Stimulated activated naive B cell treated with anti-CD40 and anti-IgM and Interleukin-4, amounts not matched to agents 10 μg/mL and 1 μg/mL and 100 μg/mL, for 72 hours (primary cell): ENCODE results near the gene ARHGAP10.
A peak's percentile ranks its signal among the peaks of the same experiment; 100 is the strongest.

Source experiments
- ATAC-seq, 2 donors: fragments of 150-1000 bp; cut with Tn5 transposase; replicated peaks; 2 replicates each; pipeline ENCODE4 v1.10.0; 2021; ENCODE audit warnings: moderate library complexity in 1 of 2
- DNase-seq: peaks from one replicate; pipeline ENCODE4 v3.0.0; 2021
- H3K27ac Mint-ChIP-seq: one replicate; pipeline ENCODE4 v1.8.0; 2022; ENCODE audit warnings: mild to moderate bottlenecking, mixed read lengths
- H3K27me3 Mint-ChIP-seq, 2 donors: one replicate each; pipeline ENCODE4 v1.8.0; 2022; ENCODE audit warnings: mixed read lengths in 2 of 2
- H3K36me3 Mint-ChIP-seq, 2 donors: one replicate each; pipeline ENCODE4 v1.8.0; 2022; ENCODE audit warnings: mixed read lengths in 2 of 2, mild to moderate bottlenecking in 1 of 2
- H3K4me1 Mint-ChIP-seq, 2 donors: one replicate each; pipeline ENCODE4 v1.8.0; 2022; ENCODE audit warnings: mixed read lengths in 2 of 2, mild to moderate bottlenecking in 1 of 2
- H3K4me3 Mint-ChIP-seq, 2 donors: one replicate each; pipeline ENCODE4 v1.8.0; 2022; ENCODE audit warnings: mild to moderate bottlenecking in 2 of 2, mixed read lengths in 2 of 2, moderate library complexity in 1 of 2
- H3K9me3 Mint-ChIP-seq, 2 donors: one replicate each; pipeline ENCODE4 v1.8.0; 2022; ENCODE audit warnings: mixed read lengths in 2 of 2, mild to moderate bottlenecking in 1 of 2

ARHGAP10 gene

DNA sequence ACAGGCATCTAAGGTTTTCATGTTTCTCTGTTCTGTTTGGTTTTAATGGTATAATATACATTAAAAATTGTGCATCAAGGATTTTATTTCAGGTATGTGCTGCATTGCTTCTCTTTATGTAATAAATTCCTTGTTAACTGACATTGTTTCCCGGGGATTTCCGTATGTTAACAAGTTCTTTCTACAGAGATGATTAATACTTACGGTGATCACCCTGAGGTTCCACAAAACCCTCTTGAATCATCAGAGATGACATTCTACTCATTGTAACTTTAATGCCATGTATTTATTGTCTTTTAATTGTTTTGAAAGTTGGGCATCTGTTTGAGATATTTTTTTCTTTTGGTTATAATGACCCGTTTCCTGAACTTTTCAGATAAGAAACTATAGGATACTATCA, 37.5 kb downstream of the ARHGAP10 start:
- no peak overlapping the region for H3K27ac Mint-ChIP-seq
- no peak for ATAC-seq
- H3K4me3 Mint-ChIP-seq: no peak overlapping the region
- H3K36me3 Mint-ChIP-seq: no peaks in the 10 kb centered on the region
- H3K4me1 Mint-ChIP-seq: no peaks in the 10 kb centered on the region
- no peaks in the 10 kb centered on the region for H3K27me3 Mint-ChIP-seq
- no peak for DNase-seq
- H3K9me3 Mint-ChIP-seq: no peaks in the 10 kb centered on the region

DNA sequence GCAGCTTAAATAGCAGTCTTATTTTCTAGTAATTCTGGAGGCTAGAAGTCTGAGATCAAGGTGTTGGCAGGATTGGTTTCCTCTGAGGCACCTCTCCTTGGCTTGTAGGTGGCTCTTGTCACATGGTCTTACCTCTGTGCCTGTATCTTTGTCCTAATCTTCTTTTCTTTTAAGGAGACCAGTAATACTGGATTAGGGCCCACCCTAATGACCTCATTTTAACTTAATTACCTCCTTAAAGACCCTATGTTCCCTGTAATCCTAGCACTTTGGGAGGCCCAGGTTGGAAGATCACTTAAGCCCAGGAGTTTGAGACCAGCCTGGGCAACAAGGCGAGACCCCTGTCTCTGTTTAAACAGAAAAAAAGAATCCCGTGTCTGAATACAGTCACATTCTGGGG, 38.9 kb downstream of the ARHGAP10 start:
- Mint-ChIP-seq H3K4me1 (no peaks in the 10 kb centered on the region), H3K36me3 (no peaks in the 10 kb centered on the region), H3K27me3 (no peaks in the 10 kb centered on the region), H3K4me3 (no peak overlapping the region), H3K27ac (no peak overlapping the region), H3K9me3 (no peaks in the 10 kb centered on the region)
- no peak for ATAC-seq
- no peak for DNase-seq

DNA sequence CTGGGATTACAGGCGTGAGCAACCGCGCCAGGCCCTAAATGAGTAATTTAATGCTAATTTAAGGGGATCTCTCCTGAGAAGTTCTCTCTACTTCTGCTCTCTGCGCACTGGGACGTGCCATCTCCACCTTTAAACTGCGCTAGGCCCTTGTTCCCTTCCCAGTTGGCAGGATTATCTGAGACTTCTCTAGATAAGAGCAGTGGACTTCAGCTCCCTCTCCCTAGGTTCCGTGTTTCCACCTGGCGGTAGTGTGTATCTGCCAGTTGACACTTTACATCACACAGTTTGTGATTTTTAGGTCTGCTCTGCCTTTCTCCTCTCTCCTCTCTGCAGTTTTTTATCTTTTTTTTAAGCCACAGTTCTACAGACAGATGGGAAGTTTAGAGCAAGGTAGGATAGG, 40.2 kb downstream of the ARHGAP10 start:
- H3K4me3 Mint-ChIP-seq: no peak overlapping the region
- no peaks in the 10 kb centered on the region for H3K27me3 Mint-ChIP-seq
- no peak overlapping the region for H3K27ac Mint-ChIP-seq
- ATAC-seq (no peak), DNase-seq (no peak)
- no peaks in the 10 kb centered on the region for H3K4me1 Mint-ChIP-seq
- H3K36me3 Mint-ChIP-seq: no peaks in the 10 kb centered on the region
- H3K9me3 Mint-ChIP-seq: no peaks in the 10 kb centered on the region

DNA sequence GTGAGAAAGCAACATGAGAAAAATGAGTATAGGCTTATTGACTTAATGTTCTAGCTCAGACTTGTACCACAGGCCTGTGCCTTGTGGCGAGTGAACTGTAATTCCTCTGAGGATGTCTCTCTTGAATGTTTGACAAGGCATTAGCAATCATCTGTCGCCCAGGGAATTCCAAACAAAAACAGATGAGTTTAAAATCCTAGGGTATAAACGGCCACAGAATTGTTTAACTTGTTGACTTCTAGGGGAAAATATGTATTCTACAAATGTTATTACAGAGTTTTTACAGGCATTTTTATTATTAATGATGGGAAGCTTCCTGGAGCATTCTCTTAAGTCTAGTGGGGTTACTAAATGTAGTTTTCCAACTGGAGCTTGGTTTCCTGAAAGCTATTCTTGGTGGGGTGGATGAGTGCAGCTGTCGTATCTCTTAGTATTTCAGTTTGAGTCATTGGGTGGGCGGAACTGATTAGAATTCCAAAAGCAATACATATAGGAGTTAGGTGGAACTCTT, 40.6 kb downstream of the ARHGAP10 start:
- H3K27ac Mint-ChIP-seq: peak overlapping the region; percentile 62
- no peak for DNase-seq

DNA sequence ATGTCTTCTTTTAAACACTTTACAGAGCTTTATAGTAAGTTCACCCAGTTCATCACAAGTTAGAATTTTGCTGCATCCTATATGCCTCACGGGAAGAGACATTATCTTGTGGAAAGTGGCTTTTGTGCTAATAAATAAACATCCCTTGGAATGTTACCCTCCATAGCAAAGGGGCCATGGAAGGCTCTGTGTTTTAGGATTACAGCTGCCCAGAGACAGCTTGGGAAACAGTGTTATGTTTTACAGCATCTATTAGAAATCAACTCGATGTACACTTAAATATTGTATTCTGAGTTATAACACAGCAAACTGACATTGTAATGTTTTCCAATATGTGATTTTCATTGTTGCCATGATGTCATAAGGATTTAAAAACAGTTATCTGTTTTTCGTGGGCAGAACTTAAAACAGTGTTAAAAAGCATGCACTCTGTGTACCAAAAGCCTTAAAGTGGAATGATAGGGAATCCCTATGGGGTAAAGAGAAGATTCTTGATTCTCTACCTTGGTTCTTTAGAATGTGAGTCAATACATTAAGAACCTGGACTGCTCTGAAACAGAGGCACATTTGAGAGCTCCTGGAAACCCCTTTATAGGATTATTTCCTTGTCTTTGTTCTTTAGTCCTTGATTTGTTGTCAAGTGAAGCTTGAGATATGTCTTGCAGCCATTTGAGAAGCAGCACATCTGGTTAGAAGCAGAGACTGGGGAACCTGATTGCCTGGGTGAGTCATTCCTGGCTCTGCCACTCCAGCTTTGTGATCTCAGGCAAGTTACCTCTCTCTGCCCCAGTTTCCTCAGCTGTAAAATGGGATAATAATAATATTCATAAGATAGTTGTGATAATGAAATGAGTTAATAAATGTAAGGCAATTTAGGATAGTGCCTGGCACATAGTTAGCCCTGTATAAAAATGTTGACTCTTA, 41.6 kb downstream of the ARHGAP10 start:
- DNase-seq (no peak), ATAC-seq (no peak)
- no peak overlapping the region for H3K27ac Mint-ChIP-seq
- H3K27me3 Mint-ChIP-seq: no peaks in the 10 kb centered on the region
- no peaks in the 10 kb centered on the region for H3K36me3 Mint-ChIP-seq
- no peak overlapping the region for H3K4me3 Mint-ChIP-seq
- no peaks in the 10 kb centered on the region for H3K4me1 Mint-ChIP-seq
- no peaks in the 10 kb centered on the region for H3K9me3 Mint-ChIP-seq

More for the DNA sequence above, 40.6 kb downstream of the ARHGAP10 start:
- H3K4me1 Mint-ChIP-seq: no peaks in the 10 kb centered on the region
- H3K36me3 Mint-ChIP-seq: no peaks in the 10 kb centered on the region
- H3K4me3 Mint-ChIP-seq: no peak overlapping the region
- H3K9me3 Mint-ChIP-seq: no peaks in the 10 kb centered on the region
- no peaks in the 10 kb centered on the region for H3K27me3 Mint-ChIP-seq
- no peak for ATAC-seq

DNA sequence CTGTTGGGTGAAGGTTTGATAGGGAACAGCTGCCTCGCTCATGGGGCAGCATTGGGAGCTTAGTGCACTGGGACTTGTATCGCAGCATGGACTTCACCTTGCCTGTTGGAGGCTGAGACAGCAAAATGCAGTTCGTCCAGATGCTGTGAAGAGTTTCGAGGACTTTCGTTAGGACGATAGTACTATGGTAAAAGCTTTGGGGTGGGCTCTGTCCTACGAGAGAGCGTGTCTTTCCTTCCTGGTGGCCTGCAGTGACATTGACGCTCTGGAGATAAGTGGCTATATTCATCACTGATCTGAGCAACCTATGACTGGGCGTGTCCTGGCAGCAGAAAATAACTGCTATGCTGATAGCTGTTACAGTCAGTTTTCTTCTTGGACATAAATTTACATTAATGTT, 44.8 kb downstream of the ARHGAP10 start:
- Mint-ChIP-seq H3K4me1 (peaks cover 12 to 16% of the 10 kb centered on the region in 2 donors), H3K9me3 (peaks cover 0 to 1% of the 10 kb centered on the region in 2 donors), H3K4me3 (no peak overlapping the region), H3K36me3 (no peaks in the 10 kb centered on the region), H3K27ac (no peak overlapping the region), H3K27me3 (no peaks in the 10 kb centered on the region)
- ATAC-seq: no peak
- DNase-seq: no peak

DNA sequence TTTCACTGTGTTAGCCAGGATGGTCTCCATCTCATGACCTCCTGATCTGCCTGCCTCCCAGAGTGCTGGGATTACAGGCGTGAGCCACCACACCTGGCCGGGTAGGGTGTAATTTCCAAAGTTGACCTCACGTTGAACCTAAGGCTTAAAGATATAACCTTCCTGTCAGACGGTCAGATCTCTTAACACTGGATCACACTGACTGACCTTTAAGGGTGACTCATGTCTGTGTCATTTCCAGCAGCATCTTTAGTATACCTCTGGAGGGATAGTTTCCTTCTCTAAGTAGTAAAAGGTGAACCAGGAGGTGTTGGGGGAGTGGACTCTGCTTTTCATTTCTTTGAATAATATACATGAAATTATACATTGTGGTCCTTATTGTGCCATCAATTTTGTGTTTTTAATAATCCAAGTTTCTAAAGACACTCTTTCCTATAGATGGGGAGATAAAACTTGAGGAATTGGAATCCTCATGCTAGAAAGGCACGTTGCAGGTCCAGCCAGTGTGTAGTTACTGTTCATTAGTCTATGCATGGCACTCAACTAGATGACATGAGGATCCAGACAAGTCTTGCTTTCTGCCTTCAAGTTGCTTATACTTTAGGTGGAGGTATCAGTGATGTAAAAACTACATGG, 45.7 kb downstream of the ARHGAP10 start:
- no peak overlapping the region for H3K4me3 Mint-ChIP-seq
- H3K27me3 Mint-ChIP-seq: no peaks in the 10 kb centered on the region
- H3K27ac Mint-ChIP-seq: no peak overlapping the region
- no peaks in the 10 kb centered on the region for H3K36me3 Mint-ChIP-seq
- H3K4me1 Mint-ChIP-seq: peaks cover 12 to 16% of the 10 kb centered on the region in 2 donors
- peaks cover 0 to 1% of the 10 kb centered on the region in 2 donors for H3K9me3 Mint-ChIP-seq
- ATAC-seq (peak; percentile 35 to 38), DNase-seq (no peak)

DNA sequence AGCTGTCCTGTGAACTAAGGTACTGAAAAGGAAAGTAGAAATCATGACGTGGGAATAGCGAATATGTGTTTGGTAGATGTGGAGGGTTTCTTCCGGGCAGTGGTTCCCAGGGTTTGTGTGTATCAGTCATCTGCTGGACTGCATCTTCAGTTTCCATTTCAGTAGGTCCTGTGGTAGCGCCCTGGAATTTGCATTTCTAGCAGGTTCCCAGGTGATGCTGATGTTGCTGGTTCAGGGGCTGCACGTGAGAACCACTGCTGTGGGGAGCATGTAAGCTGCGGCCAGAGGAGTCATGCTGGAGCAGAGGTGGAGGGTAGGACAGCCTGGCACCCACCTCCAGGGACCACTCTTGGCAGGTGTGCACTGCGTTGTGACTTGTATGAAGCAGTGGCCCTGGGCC, 47.1 kb downstream of the ARHGAP10 start:
- DNase-seq (no peak), ATAC-seq (no peak)
- H3K9me3 Mint-ChIP-seq: peaks cover 0 to 1% of the 10 kb centered on the region in 2 donors
- no peak overlapping the region for H3K27ac Mint-ChIP-seq
- no peaks in the 10 kb centered on the region for H3K36me3 Mint-ChIP-seq
- H3K4me1 Mint-ChIP-seq: peaks cover 12 to 16% of the 10 kb centered on the region in 2 donors
- no peaks in the 10 kb centered on the region for H3K27me3 Mint-ChIP-seq
- H3K4me3 Mint-ChIP-seq: no peak overlapping the region

DNA sequence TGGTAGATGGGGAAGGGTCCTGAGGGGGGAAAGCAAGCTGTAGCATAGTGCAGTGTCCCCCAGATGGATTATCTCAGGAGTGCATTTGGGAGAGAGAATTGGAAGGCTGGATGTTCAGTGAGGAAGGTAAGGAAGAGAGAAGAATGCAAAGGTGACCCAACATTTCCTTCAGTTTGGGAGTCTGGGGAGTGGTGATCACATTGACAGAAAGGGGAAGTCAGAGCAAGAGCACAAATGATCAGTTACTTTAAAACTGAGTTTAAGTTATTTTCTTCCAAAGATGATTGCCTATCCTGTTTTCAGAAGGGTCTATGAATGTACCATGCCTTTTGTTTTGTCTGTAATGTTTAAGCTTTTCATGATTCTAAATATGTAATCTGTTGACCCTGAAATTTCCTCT, 47.6 kb downstream of the ARHGAP10 start:
- Mint-ChIP-seq H3K9me3 (peaks cover 0 to 1% of the 10 kb centered on the region in 2 donors), H3K27ac (no peak overlapping the region), H3K4me1 (peaks cover 12 to 16% of the 10 kb centered on the region in 2 donors), H3K27me3 (no peaks in the 10 kb centered on the region), H3K36me3 (no peaks in the 10 kb centered on the region), H3K4me3 (no peak overlapping the region)
- DNase-seq: no peak
- no peak for ATAC-seq

DNA sequence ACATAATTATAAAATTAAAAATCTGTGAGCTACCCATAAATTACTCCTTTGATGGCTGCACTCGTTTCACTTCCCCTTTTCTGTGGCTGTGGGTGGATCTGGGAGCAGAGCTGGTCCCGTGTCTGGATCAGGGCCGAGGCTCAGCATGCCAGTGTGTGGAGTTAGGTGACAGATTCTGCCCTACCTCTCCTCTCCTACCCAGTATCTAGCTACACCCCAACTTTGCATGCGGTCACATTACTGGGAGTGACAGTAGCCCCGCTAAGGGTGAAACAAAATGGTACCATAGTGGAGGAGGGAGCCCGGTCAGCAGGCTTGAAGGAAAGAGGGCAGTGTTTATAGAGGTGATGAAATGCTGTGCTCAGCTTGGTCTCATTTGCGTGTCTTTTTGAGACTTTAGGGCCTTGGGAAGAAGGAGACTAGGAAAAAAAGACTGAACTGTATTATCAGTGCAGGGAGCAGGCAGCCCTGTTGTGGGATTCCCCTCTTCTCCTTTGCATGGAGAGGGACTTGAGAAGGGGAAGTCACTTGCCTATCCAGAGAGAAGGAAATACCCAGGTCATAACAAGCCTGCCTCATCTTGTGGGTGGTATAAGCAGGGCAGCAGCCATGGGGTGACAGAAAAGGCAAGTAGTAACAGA, 48.4 kb downstream of the ARHGAP10 start:
- H3K36me3 Mint-ChIP-seq: no peaks in the 10 kb centered on the region
- H3K27ac Mint-ChIP-seq: no peak overlapping the region
- peaks cover 0 to 1% of the 10 kb centered on the region in 2 donors for H3K9me3 Mint-ChIP-seq
- H3K4me1 Mint-ChIP-seq: peaks cover 12 to 16% of the 10 kb centered on the region in 2 donors
- peak; percentile 81 to 92 for ATAC-seq
- peak overlapping the region; percentile 17 to 57 for H3K4me3 Mint-ChIP-seq
- no peaks in the 10 kb centered on the region for H3K27me3 Mint-ChIP-seq
- peak; percentile 35 for DNase-seq

DNA sequence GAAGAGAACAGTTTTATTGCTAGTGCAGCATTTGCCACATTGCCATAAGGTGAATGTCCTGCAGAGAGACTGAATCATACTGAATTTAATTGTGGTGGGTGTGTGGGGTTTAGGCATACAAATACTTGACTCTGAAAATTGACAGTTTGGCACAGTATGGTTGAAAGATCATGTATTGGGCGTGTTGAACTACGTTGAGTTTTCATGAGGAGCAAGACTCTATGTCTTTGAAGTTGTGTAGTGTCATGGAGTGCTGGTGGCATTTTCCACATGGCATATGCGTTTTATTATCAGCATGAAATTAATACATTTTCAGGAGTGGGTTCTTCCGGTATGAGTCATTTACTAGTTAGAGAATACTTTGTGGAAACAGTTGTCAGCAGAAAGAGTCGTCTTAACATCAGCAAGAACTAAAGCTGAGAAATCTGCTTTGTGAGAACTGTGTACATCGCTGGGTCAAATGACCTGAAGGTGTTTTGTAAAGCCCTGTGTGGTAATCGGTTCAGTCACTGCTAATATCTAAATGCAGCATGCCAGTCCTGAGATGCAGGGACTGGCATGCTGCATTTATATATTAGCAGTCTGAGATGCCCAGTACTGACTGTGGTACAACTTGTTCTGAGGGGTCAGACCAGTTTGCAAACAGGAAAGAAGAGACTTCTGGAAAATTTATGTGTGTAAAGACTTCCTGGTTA, 50.3 kb downstream of the ARHGAP10 start:
- H3K27me3 Mint-ChIP-seq: no peaks in the 10 kb centered on the region
- peaks cover 0 to 1% of the 10 kb centered on the region in 2 donors for H3K9me3 Mint-ChIP-seq
- no peak for DNase-seq
- peaks cover 12 to 22% of the 10 kb centered on the region in 2 donors for H3K4me1 Mint-ChIP-seq
- H3K4me3 Mint-ChIP-seq: no peak overlapping the region
- no peak for ATAC-seq
- no peak overlapping the region for H3K27ac Mint-ChIP-seq
- H3K36me3 Mint-ChIP-seq: no peaks in the 10 kb centered on the region

DNA sequence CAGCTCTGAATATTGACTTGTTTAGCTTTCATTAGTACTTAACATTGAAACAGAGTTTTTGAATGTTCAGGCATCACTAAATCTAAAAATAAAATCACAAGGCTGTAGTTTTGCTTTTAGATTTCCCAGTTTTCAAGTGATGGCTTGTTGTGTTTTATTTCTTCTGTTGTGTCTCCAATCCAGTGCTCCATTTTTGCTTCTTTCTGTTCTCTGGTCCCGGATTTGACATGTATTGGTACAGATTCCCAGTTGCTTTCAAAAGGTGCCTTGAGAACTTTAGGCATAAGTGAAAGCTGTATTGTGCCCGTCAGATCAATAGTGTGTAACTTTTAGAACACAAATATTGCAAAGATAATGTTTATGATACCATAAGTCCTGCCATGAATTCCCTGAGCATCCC, 53.2 kb downstream of the ARHGAP10 start:
- Mint-ChIP-seq H3K4me3 (no peak overlapping the region), H3K4me1 (peaks cover 10 to 23% of the 10 kb centered on the region in 2 donors)

DNA sequence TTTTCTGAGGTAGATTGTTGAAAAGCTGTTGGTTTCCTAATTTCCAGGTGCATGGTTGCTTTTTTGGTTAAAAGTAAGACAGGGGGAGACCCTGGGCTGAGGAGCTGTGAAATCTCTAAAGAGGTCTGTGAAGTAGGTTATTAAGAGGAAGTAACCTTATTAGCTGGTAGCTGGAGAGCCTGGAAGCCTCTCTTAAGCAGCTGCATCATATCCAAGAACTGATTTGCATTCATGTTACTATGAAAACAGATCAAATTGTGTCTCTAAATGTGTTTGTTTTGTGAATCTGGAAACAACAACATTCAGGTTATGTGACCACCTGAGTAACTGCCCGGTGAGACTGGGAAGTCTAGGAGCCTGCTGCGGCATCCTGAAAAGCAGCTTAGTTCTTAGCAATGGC, 54.1 kb downstream of the ARHGAP10 start:
- Mint-ChIP-seq H3K27ac (no peak overlapping the region), H3K27me3 (no peaks in the 10 kb centered on the region), H3K36me3 (no peaks in the 10 kb centered on the region), H3K9me3 (no peaks in the 10 kb centered on the region), H3K4me3 (no peak overlapping the region), H3K4me1 (peaks cover 2 to 14% of the 10 kb centered on the region in 2 donors)
- DNase-seq: no peak
- peak; percentile 75 to 76 for ATAC-seq

More for the DNA sequence above, 53.2 kb downstream of the ARHGAP10 start:
- ATAC-seq (no peak), DNase-seq (no peak)
- Mint-ChIP-seq H3K36me3 (no peaks in the 10 kb centered on the region), H3K27me3 (no peaks in the 10 kb centered on the region), H3K9me3 (peaks cover 0 to 1% of the 10 kb centered on the region in 2 donors), H3K27ac (no peak overlapping the region)

DNA sequence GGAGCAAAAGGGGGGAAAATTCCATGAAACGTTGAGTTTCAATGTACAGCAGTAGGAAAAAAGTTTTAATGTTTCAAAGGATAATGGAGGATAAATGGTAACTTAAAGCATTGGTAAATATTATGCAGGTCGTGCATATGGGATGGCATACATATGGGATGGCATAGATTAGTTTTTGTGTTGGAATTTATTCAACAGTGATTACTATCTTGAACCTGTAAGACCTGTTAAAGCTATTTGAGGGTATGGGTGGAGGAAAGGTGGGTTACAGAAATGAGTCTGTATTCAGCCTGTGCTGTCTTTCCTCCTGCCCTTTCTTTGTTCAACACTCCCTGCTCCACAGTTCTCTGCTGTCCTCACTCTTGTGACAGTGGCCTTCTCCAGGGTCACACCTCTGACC, 54.6 kb downstream of the ARHGAP10 start:
- H3K27ac Mint-ChIP-seq: no peak overlapping the region
- no peak for ATAC-seq
- no peaks in the 10 kb centered on the region for H3K36me3 Mint-ChIP-seq
- H3K4me3 Mint-ChIP-seq: no peak overlapping the region
- peaks cover 2 to 12% of the 10 kb centered on the region in 2 donors for H3K4me1 Mint-ChIP-seq
- H3K9me3 Mint-ChIP-seq: no peaks in the 10 kb centered on the region
- no peaks in the 10 kb centered on the region for H3K27me3 Mint-ChIP-seq
- DNase-seq: no peak
